COLO668 (cell line): ENCODE data around the gene PIP5K1B.

Experiments used
- DNase-seq: peaks from one replicate; lab custom pipeline; 2025; ENCODE audit not compliant: unreplicated experiment; lab: John Stamatoyannopoulos, UW

Gene PIP5K1B

DNA sequence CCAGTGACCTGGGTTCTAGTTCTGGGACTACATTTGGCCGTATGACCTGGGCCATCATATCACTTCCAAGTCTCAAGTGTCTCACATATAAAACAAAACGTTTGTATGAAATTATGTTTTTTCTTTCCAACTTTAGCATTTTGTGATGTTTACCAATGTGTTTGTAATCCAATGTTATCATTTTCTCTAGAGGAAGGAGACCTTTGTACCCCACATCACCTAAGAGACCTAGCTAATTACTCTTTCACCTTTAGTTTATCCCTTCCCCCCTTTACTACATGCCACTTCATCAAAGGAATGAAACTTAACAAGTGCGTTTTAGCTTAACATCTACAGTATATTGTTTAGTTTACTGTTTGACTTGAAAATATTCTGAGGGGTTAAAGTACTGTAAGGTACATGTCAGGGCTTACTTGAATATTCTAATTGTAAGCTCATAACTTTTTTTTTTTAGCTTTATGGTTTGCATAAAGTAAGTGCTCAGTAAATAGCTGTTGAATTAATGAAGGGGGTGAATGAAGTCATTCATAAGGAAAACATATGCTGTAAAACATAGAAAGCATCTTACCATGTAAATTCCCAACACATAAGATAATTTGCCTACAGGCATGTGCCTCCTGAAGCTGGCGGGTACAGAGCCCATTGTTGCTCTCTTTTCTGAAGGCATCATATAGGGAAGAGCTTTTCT is 2.9 kb downstream of the PIP5K1B start:
- no peak for DNase-seq

DNA sequence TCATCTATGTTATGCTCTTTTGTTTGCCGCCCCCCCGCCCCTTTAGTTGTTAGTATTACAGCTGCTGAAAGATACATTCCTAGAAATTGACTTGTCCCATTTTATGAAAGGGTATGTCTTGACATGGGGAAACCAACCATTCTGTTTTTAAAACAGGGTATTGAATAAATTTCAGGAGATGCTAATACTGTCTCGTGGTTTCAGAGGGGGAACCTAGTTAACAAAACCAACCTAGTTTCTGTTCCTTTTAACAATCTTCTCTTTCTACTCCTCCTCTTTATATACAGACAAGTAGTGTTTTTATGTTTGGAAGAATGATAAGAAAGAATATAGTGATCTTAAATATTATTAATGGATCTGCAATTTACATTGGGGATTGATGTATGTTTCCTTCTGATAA is 3.5 kb downstream of the PIP5K1B start:
- DNase-seq = no peak

DNA sequence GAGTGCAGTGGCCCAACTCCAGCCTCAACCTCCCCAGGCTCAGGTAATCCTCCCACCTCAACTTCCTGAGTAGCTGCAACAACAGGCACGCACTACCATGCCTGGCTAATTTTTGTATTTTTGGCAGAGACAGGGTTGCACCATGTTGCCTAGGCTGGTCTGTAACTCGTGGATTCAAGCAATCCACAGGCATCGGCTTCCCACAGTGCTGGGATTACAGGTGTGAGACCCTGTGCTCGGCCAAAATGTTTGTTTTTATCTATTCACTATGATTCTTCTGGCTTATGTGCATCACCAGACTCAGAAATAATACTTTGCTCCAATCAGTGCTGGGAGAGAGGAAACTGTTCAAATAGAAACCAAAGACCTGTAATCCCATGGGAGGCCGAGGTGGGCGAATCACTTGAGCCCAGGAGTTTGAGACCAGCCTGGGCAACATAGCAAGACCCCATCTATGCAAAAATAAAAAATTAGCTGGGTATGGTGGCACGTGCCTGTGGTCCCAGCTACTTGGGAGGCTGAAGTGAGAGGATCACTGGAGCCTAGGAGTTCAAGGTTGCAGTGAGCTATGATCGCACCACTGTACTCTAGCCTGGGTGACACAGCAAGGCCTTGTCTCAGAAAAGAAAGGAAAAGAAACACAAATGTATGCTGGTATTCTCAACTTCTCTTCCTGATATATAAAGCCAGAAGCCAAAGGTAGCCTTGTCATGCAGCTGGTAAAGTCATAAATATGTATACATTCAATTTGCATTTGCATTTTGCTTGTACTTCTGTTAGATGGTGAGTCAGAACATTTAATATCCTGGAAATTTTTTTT is 4.5 kb downstream of the PIP5K1B start:
- DNase-seq = no peak

DNA sequence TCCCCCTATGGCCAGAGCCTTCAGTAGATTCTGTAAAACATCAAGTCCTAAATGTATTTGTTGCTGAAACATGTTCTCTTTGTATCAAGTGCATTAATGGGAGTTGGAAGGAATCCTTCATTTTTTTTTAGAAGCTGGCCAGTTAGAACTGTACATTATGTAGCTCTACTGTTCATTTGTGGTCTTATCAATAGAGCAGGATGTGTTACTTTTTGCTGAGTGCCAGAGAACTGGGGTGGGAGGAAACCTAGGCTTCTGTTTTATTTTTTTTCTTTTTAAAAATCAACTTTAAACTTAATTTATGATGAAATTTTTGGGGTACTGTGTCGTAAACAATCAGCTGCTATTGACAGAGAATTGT is 5.1 kb downstream of the PIP5K1B start:
- DNase-seq = no peak

DNA sequence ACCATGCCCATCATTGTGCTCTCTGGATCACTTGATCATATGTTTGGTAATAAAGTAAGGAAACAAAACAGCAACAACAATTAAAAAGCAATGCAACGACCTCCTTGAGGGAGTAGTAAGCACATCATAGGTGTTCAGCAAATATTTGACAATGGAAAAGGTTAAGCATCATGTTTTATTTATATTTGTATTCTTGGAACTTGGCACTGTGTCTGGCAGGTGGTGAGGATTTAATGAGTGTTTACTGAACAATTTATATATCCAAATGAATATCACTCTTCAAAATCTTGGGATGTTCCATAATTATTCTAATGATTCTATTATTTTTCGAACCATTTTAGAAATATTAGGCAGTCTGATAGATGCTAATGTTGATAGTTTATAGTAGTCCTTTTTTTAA is 6.2 kb downstream of the PIP5K1B start:
- no peak for DNase-seq

DNA sequence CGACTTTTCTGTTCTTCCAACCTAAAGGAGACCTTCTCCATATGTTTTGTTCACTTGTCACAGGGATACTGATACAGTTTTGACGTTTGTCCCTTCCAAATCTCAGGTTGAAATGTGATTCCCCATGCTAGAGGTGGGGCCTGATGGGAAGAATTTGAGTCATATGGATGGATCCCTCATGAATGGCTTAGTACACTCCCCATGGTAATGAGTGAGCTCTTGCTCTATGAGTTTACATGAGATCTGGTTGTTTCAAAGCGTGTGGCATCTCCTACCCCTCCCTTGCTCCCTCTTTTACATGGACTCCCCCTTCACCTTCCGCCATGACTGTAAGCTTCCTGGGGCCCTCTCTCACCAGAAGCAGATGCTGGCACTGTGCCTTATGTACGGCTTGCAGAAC is 6.9 kb downstream of the PIP5K1B start:
- DNase-seq = no peak

DNA sequence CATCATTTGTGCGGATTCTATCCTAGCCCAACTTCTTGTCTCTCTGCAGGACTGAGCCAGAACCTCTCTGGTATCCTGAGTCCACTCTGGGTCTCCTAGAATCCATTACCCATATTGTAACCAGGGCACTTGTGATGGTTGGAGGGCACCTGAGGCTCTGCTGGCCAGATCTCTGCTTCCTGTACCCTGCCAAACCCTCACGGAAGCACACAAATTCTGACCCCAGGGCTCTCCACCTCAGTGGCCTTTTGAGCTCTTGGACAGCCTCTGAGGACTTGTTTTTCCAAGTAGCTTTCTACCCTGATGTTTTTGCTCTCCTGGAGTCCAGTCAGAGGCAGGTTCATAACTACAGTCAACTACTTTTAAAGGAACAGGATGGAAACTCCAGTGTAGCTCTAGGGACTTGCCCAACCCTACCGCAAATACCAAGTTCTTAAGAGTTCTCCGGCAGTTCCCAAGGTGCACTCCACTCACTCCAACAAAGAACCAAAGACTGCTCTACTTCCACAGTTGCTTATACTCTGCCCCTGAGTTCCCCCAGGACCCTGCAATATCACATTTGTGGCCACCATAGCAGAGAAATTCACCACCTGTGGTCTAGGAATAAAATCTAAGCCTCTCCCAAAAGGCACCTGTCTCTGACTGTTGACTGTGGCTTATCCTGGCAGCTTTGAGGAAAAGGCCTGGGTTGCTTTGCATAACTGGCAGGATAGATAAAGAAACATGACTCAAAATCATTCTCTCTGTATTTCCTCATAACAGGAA is 9.6 kb downstream of the PIP5K1B start:
- DNase-seq = no peak

DNA sequence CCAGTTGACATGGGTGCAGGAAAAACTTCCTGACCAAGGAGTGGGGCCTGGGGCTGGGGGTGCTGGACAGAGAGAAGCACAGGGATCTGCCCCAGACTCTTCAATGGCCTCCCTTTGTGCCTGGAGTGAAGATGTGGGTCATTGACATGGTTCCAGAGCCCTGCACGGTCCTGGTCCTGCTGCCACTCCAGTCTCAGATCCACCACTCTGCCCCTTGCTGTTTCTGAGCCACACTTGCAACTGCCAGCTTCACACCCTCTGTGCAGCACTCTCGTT is 10.1 kb downstream of the PIP5K1B start:
- no peak for DNase-seq

DNA sequence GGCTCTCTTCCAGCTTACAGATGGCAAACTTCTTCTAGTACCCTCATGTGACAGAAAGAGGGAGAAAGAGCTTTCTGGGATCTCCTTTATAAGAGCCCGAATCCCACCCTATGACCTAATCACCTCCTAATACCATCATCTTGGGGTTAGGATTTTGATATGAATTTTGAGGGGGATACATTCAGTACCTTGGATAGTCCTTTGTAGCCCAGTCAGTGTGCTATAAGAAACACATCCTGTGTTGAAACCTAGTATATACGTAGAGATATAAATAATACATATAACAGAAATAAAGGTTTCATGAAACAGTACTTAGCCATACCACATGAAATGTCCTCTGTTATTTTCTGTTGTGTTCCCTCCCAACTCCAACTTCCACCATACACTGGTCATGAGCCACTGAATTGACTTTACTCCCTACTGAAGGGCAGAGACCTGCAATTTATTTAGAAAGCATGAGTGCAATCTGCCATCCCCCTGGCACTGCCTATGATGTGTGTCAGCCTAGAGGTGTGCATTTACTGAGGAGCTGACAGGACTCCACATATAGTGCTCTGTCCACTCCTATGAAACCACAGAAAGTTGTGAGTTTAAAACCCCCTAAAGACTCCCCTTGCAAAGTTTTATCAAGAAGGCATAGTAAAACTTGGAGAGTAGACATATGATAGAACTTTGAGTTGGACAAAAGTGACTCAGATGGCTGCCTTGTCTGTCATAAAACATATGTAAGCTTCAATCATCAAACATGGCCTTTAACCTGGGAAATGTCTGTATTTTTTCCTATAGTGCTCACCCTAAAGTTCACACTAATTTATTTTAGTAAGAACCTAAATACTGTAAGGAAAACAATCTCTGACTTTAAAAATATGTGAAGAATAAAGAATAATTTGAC is 12.8 kb downstream of the PIP5K1B start:
- DNase-seq = no peak

DNA sequence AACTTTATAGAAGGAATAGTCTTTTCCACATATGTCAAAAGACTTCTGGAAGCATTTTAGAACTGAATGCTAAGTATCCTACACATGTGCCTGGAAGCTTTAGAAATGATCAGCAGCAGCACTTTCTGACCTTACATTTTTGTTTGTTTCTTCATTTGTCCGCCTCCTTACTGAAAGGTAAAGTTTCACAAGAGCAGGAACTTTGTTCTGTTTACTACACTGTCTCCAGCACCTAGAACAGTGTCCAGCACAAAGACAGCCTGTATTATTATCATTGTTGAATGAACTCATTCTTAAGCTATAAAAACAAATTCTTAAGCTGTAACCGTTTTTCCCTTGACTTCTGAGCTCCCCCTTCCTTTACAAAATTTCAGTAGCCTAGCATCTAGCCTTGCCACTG is 14.8 kb downstream of the PIP5K1B start:
- no peak for DNase-seq

DNA sequence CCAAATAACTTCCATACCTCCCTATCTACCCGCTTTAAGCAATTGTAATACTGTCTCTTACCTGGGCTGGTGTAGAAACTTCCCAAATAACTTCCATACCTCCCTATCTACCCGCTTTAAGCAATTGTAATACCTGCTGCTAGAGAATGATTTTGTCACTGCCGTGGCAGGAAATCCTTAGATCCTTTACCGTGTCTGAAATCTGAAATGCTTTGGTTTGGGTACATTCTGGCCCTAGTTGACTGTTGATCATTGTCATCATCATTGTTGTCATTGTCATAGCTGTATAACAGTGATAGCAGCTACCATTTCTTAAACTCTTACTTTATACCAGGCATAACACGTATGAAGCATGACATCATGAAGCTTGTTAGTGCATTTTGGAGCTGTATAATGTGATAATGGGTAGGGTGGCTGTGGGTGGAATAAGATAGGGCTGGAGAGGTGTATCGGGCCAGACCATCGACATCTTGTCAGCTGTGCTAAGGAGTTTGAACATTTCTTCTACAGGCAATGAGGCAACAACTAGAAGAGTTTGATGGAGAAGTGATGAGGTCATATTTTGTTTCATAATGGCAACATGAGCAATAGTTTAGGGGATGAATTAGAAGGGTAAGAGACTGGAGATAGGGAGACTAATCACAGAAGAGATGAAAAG is 15.7 kb downstream of the PIP5K1B start:
- DNase-seq = no peak

DNA sequence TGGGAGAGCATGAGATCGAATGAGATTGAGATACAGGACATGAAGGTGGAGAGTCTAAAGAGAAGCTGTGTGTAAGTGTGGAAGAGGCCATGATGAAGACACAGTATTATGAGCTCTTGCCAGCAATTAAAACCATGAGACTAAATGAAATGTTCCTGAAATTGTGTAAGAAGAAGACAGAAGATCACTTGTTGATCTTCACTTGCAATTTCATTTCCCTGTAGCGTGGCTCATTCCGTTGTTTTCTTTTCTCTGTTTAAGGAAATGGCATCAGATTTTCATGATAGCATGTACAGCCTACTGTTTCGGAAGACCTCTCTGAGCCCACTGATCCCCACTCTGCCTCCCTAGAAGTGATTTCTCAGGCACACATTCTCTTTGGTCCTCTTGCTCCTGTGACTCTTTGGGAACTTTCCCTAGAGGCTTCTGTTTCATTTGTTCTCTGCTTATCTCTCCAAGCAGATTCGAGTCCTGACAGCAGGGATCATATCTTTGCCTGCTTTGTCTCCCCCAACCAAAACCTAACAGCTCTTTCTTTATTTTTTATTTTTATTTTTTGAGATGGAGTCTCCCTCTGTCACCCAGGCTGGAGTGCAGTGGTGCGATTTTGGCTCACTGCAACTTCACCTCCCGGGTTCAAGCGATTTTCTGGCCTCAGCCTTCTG is 16.8 kb downstream of the PIP5K1B start:
- no peak for DNase-seq

DNA sequence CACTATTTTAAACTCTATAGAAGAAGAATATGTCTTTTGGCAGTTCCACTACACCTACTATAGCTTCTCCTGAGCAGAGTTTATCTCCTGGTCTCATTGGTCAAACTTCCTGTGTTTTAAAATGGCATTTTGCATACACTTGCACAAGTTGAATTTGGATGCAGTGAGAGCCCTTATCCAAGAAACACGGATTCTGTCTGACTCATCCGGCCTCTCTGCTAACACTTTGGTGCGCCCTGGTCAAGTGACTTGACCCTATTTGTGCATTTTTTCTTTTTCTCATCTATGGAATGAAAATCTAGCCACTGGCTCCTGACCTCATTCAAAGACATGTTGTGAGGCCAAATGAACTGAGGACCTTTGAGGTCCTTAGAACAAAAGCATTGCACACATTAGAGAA is 20.0 kb downstream of the PIP5K1B start:
- DNase-seq = no peak

DNA sequence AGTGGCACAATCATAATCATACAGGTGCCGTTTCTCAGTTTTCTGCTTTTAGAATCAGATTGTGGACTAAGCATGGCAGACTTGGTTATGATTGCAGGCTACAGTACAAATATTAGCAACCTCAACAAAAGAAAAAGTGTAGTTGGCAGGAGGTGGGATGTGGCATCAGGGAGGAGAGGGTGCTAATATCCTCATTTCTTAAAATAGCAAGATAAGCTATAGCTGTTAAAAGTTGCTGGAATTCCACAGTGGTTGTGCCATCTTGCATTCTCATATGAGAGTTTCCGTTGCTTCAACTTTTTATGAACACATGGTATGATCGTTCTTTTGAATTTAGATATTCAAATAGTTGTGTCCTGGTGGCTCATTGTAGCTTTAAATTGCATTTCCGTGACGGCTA is 21.4 kb downstream of the PIP5K1B start:
- DNase-seq = no peak

DNA sequence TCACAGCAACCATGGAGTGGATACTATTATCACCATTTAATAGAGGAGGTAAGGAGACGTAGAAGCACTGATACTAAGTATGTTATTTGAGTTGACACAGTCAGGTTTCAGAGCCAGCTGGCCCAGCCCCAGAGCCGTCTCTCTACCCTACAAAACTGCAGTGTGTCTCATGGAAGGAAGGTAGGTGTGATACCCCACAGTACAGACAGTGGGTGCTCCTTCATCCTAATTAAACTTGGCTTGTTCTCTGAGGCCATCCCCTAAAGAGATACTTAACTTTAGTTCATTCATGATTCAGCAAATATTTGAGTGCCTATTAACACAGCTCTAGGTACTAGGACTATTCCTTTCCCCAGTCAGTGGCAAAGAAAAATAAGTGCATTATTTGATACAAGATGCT is 22.6 kb downstream of the PIP5K1B start:
- DNase-seq = no peak

DNA sequence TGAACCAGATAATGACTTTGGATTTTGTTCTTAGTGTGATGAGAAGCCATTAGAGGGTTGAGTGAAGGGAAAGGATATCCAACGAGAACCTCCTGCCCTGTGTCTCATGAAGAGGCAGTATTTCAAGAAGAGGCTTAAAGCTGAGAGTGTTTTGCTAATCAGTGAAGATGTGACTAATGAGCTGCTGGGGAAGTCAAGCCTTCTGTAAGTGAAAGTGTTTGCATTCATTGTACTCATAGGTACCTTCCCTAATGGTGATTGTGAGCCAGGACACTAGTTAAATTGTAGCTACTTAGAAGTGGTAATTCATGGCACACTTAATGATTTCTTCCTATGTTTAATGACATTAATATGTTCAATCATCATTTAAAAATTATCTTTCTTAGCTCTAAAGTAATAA is 23.7 kb downstream of the PIP5K1B start:
- DNase-seq = no peak

DNA sequence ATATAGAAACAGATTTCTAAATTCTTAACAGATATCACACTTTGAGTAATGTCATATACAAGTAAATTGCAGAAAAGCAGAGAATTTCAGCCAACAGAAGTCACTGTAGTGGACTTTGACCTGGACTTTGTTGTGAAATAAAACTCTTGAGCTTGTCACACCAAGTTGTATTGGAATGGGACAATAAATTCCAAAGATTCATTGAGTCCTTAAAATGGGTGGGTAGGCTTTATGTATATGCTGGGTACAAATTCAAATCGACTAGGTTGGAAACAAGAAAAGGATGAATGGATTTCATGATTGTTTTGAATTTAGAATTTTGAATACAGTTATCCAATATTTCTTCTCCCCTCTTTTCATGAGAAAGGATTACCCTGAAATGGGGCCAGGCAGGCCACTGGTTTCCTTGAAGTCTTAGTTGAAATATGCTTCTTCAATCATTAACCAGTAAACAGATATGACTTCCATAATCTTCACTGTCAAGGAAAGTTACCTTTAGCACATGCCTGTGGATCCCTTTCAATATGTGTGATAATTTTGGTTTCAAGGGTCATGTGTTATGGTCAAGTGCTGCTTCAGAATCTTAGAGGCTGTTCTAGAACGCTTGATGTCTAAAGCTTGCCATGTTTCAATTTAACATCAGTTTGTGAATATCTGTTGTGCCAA is 25.7 kb downstream of the PIP5K1B start:
- no peak for DNase-seq

DNA sequence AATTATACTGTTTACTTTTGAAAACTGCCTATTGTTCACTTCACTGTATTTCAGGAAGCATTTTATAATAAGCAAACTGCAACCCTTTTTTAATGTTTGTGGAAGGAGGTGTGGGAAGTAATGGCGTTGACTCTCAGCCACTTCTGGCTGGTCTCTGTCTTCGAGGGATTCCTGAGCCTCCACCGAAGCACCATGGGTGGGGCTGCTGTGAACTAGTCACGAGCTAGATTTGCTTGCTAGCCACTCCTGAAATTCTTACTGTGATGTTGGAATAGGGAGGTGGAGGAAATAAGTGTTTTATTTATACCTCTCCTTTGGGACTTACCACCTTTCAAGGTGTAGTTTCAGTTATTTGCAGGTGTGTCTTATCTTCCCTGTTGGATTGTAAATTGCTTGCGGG is 26.8 kb downstream of the PIP5K1B start:
- DNase-seq = no peak

DNA sequence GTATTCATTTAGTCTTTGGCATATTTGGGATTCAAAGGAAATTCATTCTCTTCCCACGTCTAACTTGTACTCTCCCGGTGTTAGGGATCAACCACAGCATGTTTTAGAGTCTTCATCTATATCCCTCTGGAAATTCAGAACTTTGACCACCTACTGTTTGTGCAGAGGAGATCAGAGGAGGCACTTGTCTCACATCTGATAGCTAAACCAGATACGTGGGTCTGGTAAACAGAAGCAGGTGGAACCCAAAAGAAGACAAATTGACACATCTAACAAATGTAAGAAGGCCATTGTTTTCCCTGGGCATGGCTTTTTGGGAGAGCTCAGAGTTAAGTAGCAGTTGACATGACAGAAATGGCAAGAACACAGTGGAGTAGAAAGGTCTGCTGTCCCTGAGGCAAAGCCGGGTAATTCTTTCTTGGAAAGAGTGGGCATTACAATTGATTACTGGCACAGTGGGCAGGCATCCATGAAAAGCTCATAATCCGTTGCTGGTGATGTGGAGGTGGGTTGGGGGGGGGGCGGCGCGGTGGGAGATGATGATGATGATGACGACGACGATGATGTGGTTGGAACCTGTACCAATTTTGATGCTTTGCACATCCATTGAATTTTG is 27.5 kb downstream of the PIP5K1B start:
- DNase-seq = no peak
